ENCODE results near the gene PARP2.
A peak's percentile ranks its signal among the peaks of the same experiment; 100 is the strongest.

PARP2 gene

DNA sequence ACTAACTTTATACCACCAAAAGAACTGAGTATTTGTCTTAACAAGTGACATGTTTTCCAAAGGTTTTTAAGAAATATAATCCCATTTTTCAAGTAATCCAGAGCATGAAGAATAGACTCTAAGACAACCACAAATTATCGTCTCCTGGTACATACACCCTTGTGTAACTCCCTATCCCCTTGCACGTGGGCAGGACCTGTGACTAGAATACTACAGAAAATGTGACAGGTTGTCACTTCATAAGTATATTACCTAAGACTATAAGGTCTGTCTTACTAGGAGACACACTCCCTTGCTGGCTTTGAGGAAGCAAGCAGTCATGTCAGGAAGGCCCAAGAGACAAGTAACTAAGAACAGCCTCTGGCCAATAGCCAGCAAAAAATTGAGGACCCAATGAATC lies 29.4 kb upstream of the PARP2 start:
- TF ChIP-seq, protein P1, sequence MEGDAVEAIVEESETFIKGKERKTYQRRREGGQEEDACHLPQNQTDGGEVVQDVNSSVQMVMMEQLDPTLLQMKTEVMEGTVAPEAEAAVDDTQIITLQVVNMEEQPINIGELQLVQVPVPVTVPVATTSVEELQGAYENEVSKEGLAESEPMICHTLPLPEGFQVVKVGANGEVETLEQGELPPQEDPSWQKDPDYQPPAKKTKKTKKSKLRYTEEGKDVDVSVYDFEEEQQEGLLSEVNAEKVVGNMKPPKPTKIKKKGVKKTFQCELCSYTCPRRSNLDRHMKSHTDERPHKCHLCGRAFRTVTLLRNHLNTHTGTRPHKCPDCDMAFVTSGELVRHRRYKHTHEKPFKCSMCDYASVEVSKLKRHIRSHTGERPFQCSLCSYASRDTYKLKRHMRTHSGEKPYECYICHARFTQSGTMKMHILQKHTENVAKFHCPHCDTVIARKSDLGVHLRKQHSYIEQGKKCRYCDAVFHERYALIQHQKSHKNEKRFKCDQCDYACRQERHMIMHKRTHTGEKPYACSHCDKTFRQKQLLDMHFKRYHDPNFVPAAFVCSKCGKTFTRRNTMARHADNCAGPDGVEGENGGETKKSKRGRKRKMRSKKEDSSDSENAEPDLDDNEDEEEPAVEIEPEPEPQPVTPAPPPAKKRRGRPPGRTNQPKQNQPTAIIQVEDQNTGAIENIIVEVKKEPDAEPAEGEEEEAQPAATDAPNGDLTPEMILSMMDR (IDR thresholded peaks at IDR 0.05; ENCODE audit: low read length, missing control alignments): no peak

DNA sequence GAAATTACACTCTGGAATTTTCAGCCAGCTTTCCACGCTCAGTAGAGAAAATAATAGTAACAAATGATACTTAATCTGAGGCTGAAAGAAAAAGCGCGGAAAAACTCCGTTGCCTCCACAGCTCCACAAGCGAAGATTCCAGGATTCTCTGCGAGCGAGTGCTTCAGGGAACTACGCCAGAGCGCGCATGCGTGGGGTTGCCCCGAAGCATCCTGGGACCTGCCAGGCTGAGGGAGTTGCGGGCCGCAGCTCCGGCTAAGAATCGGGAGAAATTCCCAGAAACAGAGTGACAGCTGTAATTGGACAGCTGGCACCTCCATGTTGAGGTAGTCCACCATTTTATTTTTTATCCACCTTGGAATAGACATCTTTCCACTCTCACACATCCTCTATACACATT lies 25.7 kb upstream of the PARP2 start:
- no peak overlapping the region for H3K4me3 ChIP-seq (replicated peaks; ENCODE audit: low read depth, low read length)
- TF ChIP-seq, protein P1 (IDR thresholded peaks at IDR 0.05; ENCODE audit: low read length, missing control alignments): no peak
- no peak for DNase-seq (ENCODE audit: low read depth)

More for the DNA sequence above, 29.4 kb upstream of the PARP2 start:
- no peak for DNase-seq (ENCODE audit: low read depth)
- H3K4me3 ChIP-seq (replicated peaks; ENCODE audit: low read depth, low read length): no peak overlapping the region

DNA sequence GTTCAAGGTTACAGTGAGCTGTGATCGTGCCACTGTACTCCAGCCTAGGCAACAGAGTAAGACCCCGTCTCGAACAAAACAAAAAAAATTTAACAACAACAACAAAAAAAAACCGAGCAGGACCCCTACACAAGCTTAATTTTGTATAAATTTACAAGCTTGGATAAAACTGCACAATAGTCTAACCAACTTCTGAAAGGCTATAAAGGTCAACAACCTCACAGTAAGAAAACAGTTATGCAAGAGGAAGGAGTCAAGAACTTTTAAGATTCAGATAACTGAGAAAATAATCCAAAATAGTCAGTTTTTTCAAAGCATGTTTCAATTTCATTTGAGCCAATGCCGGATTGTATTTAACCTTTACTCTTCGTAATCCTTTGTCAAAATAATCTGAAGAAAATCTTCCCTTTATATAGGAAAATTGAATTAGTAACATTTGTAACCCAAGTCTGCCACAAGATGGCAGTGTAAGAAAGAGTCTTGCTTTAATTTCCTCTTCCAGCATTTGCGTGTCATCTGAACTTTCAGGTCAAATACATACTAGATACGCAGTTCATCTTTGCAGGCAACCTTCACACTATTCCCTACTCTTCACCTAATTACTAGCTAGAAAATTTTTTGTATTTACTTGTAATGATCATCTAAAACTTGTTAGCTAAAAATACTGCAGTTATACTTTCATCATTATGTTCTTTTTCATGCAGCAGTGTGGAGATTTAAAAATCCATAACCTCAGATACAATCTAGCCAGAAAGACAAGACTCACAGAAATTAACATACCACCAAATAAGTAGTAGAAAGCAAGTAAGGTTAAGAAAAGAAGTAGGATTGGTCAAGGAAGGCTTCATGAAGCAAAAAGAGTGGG lies 16.2 kb upstream of the PARP2 start:
- TF ChIP-seq, protein P1 (IDR thresholded peaks at IDR 0.05; ENCODE audit: low read length, missing control alignments): peak; percentile 64
- no peak overlapping the region for H3K4me3 ChIP-seq (replicated peaks; ENCODE audit: low read depth, low read length)
- peak; percentile 82 for DNase-seq (ENCODE audit: low read depth)

DNA sequence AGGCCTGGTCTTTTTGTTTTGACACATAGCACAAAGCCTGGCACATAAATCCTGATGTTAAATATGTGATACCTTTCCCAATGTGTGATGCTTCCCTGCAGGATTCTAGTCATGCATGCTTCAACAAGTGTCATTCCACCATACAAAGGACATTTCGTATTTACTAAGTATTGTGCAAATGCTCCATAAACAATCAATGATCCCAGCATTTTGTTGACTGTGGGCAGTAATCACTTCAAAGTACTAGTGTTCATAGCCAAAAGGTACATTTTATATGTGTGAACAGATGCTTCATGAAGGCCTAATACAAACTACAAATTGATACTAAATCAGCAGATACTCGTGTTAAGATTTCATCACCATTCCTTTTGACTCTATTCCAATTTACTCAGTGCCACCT lies 14.7 kb upstream of the PARP2 start:
- no peak for DNase-seq (ENCODE audit: low read depth)
- TF ChIP-seq, protein P1 (IDR thresholded peaks at IDR 0.05; ENCODE audit: low read length, missing control alignments): no peak

DNA sequence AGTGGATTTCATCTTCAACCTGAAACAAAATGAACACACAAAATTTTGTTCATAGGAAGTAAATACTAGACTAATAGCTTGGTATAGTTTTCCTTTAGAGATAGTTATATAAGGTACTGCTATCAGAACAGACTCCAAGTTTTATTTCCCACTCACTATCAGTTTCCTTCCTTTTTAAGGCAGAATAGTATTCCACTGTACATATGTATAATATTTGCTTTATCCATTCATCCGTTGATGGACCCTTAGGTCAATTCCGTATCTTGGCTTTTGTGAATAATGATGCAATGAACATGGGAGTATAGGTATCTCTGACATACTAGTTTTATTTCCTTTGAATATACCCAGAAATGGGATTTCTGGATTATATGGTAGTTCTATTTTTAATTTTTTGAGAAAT lies 14.1 kb upstream of the PARP2 start:
- no peak overlapping the region for H3K4me3 ChIP-seq (replicated peaks; ENCODE audit: low read depth, low read length)
- DNase-seq (ENCODE audit: low read depth): no peak
- TF ChIP-seq, protein P1 (IDR thresholded peaks at IDR 0.05; ENCODE audit: low read length, missing control alignments): no peak

More for the DNA sequence above, 14.7 kb upstream of the PARP2 start:
- H3K4me3 ChIP-seq (replicated peaks; ENCODE audit: low read depth, low read length): no peak overlapping the region

DNA sequence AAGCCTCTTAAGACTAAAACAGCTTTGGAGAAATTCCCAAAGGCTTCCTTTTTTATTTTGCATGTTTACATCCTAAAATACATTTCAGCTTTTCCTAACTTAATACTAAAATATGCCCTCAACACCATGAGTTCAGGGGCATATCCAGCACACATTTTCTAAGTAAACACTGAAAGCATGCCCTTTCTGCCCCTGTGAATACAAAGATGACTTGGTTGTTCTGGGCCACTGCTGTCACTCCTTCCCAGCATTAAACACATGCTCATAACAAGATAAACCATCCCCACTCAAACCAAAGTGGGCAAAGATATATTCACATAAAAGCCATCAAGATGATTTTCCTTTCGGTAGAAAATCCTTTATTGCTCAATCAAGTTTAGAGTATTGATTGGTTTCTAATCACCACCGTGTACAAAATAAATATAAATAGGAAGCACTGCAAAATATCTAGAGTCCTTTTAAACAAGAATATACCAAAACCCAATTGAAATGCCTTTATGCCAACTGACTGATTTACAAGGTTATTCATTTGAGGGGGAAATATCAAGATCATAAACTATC lies 12.3 kb upstream of the PARP2 start:
- TF ChIP-seq, protein P1 (IDR thresholded peaks at IDR 0.05; ENCODE audit: low read length, missing control alignments): no peak
- no peak for DNase-seq (ENCODE audit: low read depth)
- H3K4me3 ChIP-seq (replicated peaks; ENCODE audit: low read depth, low read length): no peak overlapping the region
